GM21825 (cell line): ENCODE measurements around the gene MPC1.

Experiments
- ATAC-seq: cut with Tn5 transposase; IDR thresholded peaks from one replicate; pipeline ENCODE4 v1.9.1; 2021; ENCODE audit warnings: mild to moderate bottlenecking, moderate library complexity; ENCODE audit not compliant: unreplicated experiment

Gene MPC1

GRCh38 chr6:166318649-166319600, 63.8 kb downstream of the MPC1 start:
- no peak for ATAC-seq

- no peak for ATAC-seq
Measured at GRCh38 chr6:166318227-166318626, 64.5 kb downstream of the MPC1 start.

- no peak for ATAC-seq
Measured at GRCh38 chr6:166317261-166318212, 65.2 kb downstream of the MPC1 start.

GRCh38 chr6:166315436-166315835, 67.3 kb downstream of the MPC1 start:
- ATAC-seq, result no peak
